Stimulated activated CD8-positive, alpha-beta memory T cell treated with anti-CD3 and anti-CD28 coated beads, Interleukin-7, amount 100 ng/mL, for 4 hours (primary cell): ENCODE data around the gene SCAF4.
"Not testable (repeated sequence)": the region's sequence is repeated elsewhere in the genome, so short reads cannot be mapped to it uniquely, and the experiment has no call there.

ENCODE experiments used
- DNase-seq, 2 donors: peaks; one replicate each; pipeline ENCODE4 v3.0.0-alpha.2; 2020; ENCODE audit warnings: low read depth in 2 of 2

Gene SCAF4

GRCh38 chr21:31650930-31651329, 81.0 kb downstream of the SCAF4 start:
- no peak for DNase-seq

- DNase-seq: no peak
Measured at GRCh38 chr21:31647650-31648049, 84.3 kb downstream of the SCAF4 start.

- DNase-seq: no peak
Measured at GRCh38 chr21:31644643-31645042, 87.3 kb downstream of the SCAF4 start.

GRCh38 chr21:31641416-31641922, 90.4 kb downstream of the SCAF4 start:
- DNase-seq: no peak

GRCh38 chr21:31636874-31637273, 95.0 kb downstream of the SCAF4 start:
- no peak for DNase-seq

- no peak for DNase-seq
Measured at GRCh38 chr21:31634993-31635392, 96.9 kb downstream of the SCAF4 start.

- DNase-seq: not testable (repeated sequence)
Measured at GRCh38 chr21:31631881-31632280, 100.0 kb downstream of the SCAF4 start.

GRCh38 chr21:31629972-31630711, 101.8 kb downstream of the SCAF4 start:
- no peak for DNase-seq

GRCh38 chr21:31624961-31625491, 106.9 kb downstream of the SCAF4 start:
- no peak for DNase-seq

GRCh38 chr21:31624181-31624580, 107.7 kb downstream of the SCAF4 start:
- no peak for DNase-seq

GRCh38 chr21:31623664-31624063, 108.3 kb downstream of the SCAF4 start:
- no peak for DNase-seq

- no peak for DNase-seq
Measured at GRCh38 chr21:31622397-31622796, 109.5 kb downstream of the SCAF4 start.
